GM19452 (cell line): ENCODE results near the gene PDZD2.
"Not testable (repeated sequence)": the region's sequence is repeated elsewhere in the genome, so short reads cannot be mapped to it uniquely, and the experiment has no call there.

Experiments used
- ATAC-seq: cut with Tn5 transposase; IDR thresholded peaks from one replicate; pipeline ENCODE4 v1.9.1; 2021; ENCODE audit not compliant: unreplicated experiment

The PDZD2 gene

GRCh38 chr5:31963358-31964006, 324.6 kb downstream of the PDZD2 start:
- ATAC-seq: no peak

DNA sequence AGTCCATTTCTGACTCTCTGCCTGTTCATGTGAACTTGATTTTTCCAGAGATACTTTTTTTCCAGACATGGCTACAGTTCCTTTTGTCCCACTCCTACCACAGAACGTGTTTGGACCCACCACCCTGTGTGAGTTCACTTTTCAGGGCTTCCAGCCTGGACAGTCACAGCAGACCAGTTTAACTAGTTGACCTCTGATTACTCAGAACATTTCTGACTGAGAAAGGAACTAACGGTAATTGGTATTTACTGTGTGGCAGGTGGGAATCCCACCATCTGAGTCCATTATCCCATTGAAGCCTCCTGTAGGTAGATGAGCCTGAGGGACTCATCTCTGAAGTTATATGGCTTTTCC, 325.1 kb downstream of the PDZD2 start:
- no peak for ATAC-seq

- no peak for ATAC-seq
These were observed 326.3 kb downstream of the PDZD2 start for GRCh38 chr5:31965227-31965626.

DNA sequence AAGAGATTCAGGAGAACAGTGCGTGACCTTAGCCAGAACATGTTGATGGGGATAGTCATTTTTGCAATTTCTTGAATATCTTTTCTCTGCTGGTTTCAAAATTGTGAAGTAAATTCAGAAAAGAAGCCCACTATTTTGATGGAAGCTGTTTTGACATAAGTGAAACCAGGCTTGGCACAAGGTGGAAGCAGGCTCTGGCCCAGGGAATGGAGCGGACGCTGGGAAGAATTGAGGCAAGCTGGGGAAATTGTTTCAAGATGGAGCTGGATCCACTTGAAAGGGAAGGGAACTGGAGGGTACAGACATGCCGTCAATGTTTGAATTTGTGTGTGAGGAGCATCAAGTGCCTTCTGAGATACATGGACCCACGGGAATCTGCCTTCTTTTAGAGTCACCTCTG, 328.0 kb downstream of the PDZD2 start:
- ATAC-seq: no peak

DNA sequence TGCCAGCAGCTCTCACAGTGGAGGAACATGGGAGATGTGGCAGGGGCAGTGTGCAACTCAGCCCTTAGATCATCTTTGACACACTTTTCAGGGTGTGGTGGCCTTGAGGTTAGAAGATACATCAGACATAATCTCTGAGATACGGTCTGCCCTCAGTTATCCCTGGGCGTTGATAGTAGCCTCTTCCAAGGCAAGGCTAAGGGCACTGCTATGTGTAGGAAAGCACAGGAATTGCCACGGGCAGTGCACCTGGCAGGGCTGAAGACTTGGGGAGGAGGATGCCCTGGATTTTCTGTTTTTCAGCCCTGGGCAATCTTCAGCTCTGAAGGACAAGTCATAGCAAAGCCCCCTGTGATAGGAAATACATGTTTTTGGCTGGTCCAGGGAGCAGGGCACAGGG, 328.5 kb downstream of the PDZD2 start:
- no peak for ATAC-seq

GRCh38 chr5:31972558-31972957, 333.6 kb downstream of the PDZD2 start:
- ATAC-seq: no peak

DNA sequence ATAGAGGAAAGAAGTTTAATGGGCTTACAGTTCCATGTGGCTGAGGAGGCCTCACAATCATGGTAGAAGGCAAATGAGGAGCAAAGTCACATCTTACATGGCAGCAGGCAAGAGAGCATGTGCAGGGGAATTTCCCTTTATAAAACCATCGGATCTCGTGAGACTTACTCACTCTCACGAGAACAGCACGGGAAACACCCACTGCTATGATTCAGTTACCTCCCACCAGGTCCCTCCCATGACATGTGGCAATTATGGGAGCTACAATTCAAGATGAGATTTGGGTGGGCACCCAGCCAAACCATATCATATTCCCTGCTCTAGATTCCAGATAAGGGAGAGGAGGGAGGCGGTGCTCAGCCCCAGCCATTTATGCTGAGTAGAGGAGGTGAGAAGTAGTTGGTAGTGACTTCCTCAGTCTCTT, 336.3 kb downstream of the PDZD2 start:
- not testable (repeated sequence) for ATAC-seq

- no peak for ATAC-seq
These were observed 337.2 kb downstream of the PDZD2 start for GRCh38 chr5:31976169-31976568.

DNA sequence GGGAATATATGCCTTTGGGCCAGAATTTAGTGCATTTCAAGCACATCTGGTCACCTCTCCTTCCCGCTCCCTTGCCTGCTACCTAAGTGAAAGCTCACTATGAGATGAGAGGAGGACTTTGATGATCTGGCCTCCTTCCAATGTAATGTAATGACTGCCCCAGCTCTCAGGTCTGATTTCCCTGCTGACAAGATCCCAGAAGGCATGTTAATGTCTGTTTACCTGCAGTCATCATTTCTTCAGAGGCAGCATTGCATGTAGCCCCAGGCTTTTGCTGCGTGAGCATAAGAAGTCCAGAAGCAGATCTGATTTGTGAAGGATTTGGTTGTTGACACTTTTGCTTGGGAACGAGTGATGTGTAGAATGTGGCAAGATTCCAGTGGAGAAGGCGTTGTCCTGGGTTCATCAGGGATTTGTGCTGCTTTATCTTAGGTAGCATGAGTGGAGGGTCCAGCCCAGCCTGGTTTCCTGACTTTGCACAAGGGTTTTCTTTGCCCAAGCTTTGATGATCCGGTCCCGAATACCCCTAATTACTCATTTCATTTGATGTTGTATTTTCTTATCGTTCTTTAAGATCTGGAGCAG, 342.5 kb downstream of the PDZD2 start:
- ATAC-seq: no peak

DNA sequence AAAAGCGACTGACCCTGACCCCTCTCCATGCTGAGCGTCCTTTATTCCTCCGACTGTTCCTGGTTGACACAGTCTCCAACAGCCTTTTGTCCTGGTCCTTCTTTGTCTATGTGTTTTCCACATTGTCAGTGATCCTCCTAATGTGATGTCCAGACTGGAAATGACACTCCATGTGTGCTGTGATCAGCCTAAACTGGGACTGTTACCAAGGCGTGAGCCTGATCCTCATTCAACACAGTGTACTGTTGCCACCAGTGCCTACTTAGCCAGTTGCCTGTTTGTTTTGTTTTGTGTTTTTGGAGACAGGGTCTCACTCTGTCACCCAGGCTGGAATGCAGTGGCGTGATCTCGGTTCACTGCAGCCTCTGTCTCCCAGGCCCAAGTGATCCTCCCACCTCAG, 343.1 kb downstream of the PDZD2 start:
- no peak for ATAC-seq

DNA sequence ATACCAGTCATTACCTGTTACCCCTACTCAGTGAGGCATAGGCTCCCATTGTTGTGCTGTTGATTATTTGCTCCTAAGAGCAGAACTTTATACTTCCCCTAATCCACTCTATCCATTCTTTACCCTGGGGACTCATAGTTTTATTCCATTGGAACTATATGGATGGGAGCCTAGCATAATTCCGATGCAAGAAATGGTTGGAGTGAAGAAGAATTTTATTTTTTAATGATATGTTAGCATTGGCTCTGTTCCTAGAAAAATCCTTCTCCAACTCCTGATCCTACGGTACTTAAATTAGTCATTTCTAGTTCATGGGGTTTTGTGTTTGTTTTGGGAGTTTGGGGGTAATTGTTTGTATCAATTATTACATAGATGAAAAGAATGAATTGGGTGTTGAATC, 343.7 kb downstream of the PDZD2 start:
- no peak for ATAC-seq

DNA sequence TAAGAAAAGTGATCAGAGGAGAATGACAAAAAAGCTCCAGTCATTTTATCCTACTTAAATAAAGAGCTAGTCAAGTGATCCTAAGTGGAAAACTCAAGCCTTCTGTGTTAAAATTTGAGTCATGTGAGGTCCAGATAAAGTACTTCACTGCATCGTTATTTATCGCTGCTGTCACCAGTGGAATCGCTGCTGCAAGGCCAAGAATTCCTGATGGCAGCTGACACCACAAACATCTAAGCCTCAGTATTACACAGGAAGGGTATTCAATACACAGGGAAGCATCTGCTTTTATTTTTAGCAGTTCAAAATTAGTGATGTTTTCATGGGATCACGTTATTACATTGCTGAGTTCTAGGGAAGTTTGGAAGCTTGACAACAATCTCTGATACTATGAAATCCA, 344.9 kb downstream of the PDZD2 start:
- no peak for ATAC-seq

- no peak for ATAC-seq
These were observed 345.8 kb downstream of the PDZD2 start for GRCh38 chr5:31984691-31985090.

DNA sequence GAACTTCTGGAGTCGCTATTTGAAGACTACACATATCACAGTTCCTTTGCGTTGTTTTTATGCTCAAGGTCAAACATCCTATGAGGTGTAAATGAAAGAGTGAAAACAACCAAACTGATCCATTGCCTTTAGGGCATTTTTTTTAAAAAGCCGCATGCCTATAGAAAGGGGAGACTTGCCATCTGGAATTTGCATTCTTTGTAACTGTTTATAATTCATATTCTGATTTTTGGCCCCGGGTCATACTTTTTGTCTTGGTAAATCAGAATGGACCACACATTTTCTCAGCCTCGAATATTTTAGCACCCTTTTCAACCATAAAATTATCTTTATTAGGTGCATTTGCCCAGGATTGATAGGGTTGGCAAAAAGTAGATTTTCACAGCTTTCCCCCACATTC, 347.2 kb downstream of the PDZD2 start:
- no peak for ATAC-seq

DNA sequence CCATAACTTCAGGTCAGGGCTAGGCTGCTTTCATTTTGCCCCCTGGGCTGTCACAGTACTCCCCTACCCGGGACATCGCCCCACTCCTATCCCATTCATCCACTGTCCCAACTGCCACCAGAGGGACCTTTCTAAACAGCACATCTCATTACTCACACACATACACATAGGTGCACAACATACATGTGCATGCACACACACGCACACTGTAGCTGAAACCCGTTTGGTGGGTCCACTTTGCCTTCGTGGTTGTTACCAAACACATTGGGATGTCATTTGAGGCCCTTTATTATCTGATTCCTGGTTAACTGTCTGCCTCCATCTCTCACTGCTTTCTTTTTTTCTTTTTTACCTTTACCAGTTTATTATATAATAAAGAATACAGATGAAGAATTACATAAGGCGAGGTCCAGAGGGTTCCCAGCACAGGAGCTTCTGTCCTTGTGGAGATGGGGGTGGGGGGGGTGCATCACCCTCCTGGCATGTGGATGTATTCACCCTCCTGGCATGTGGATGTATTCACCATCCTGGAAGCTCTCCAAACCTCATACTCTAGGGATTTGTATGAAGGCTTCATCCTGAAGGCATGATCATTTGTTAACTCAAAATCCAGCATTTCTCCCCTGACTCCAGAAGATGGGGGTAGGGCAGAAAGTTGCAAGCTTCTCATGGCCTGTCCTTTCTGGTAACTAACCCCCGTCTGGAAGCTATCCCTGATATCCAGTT, 349.2 kb downstream of the PDZD2 start:
- ATAC-seq: no peak

DNA sequence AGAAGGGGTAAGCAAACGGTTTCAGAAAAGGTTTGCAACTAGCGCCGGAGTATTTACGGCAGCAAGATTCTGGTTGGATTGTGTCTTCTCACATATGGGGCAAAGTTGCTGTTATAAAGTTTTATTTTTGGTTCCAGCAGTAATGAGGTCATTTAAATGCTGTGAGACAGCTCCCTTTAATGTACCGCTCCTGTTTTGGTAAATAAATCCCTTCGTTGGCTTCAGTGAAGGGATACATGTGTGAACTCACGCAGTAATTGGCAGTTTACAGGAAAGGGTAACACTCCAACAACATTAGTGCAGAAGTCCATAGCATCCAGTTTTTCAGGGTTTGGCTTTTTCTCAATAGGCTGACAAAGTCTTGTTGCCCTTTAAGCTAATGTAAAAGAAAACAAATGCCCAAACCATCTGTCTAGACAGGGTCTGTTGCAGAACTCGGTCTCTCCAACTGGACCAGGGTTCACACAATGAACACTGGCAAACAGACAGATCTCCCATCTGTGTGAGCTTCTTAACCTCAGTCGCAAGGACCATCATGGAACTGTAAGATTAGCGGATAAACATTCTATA, 351.2 kb downstream of the PDZD2 start:
- ATAC-seq: no peak

GRCh38 chr5:31990701-31991110, 351.8 kb downstream of the PDZD2 start:
- no peak for ATAC-seq

DNA sequence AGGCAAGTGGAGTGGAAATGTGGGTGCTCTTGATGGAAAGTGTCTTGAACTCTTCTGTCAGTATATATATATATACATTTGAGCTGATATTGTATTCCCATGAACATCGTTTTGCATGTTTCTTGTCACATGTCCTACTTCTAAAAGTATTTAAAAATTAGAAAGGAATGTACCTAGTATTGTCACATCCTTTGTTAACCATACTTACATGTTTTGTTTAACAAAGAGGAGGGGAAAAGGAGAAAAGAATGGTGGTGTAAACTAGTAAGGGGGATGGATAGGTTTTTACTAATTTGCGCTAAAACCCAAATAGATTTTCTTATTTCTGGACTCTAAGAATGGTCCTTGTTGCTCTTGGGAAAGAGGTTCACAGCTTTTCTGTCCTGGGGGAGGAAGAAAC, 353.4 kb downstream of the PDZD2 start:
- no peak for ATAC-seq

- peak; percentile 41 for ATAC-seq
These were observed 354.4 kb downstream of the PDZD2 start for GRCh38 chr5:31993165-31993961.

- peak; percentile 81 for ATAC-seq
These were observed 356.1 kb downstream of the PDZD2 start for GRCh38 chr5:31995006-31995405.

DNA sequence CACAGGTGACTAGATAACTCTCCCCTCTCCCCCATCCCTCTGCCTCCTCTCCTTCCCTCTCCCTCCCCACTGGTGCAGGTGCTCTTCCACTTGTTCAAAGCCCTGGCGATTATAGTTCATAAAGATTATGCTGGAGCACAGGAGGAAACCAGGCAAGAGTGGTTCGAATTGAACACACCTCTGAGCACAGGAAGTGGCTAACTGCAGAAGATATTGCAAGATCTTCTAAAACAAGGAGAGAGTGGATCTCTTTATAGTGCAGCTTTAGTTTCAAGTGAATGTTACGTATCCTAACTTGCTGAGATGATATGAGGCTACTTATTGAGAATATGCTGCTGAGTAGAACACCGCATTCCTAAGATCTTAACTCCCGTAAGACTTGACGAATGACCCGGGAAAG, 356.8 kb downstream of the PDZD2 start:
- ATAC-seq: no peak
